ENCODE data around the gene GBP3.

GRCh38 chr1:88961647-88962275 is 60.9 kb downstream of the GBP3 start:
- TF ChIP-seq POLR2AphosphoS5 (IDR thresholded peaks at IDR 0.05) = no peak
- TF ChIP-seq CTCF (IDR thresholded peaks at IDR 0.05) = no peak
- TF ChIP-seq EP300 (IDR thresholded peaks at IDR 0.05) = no peak
